PC-3 (cell line): Measurements from ENCODE around the gene TMUB1. TPM values are rescaled to one million over a fixed set of nuclear protein-coding genes. Genes with fewer than 3 reads are reported as not detected.

Experiments
- ATAC-seq: fragments of 200-7000 bp; cut with Tn5 transposase; 2 replicates; pipeline ENCODE4 v1.9.1; 2020; ENCODE audit warnings: mild to moderate bottlenecking, moderate library complexity
- BruUV-seq: library from RNA; stranded (reverse); fragments of 400-500 nt; replicated peaks from 2 replicates; lab custom pipeline; 2021; lab: Mats Ljungman, UMichigan
- CTCF ChIA-PET: fragments of 300-600 bp; sonication (Branson Sonifier 250); formaldehyde crosslinking; loops from one replicate; lab custom pipeline; 2022; ENCODE audit warnings: antibody characterized with exemption; lab: Charles Lee
- POLR2A ChIA-PET: fragments of 300-600 bp; sonication (Branson Sonifier 250); formaldehyde crosslinking; loops from one replicate; lab custom pipeline; 2022; ENCODE audit warnings: antibody characterized with exemption; ENCODE audit not compliant: unreplicated experiment; lab: Charles Lee
- DNase-seq: peaks from one replicate; pipeline ENCODE4 v3.0.0-alpha.2; 2015
- H2AFZ ChIP-seq: fragments of 300-600 bp; sonication (generic); 2 replicates; pipeline ENCODE4 v1.6.0; 2016; ENCODE audit warnings: antibody characterized with exemption, low read length
- H3F3A ChIP-seq: fragments of 300-600 bp; sonication (generic); one replicate; pipeline ENCODE4 v1.6.0; 2017; ENCODE audit warnings: antibody characterized with exemption, low read length, control low read depth, mild to moderate bottlenecking; ENCODE audit not compliant: unreplicated experiment
- H3K27ac ChIP-seq: fragments of 300-600 bp; sonication (generic); 2 replicates; pipeline ENCODE4 v1.5.1; 2016; ENCODE audit warnings: mild to moderate bottlenecking, low read length
- H3K27me3 ChIP-seq: fragments of 300-600 bp; sonication (generic); 2 replicates; pipeline ENCODE4 v1.6.1; 2016; ENCODE audit warnings: low read length, mixed read lengths
- H3K36me3 ChIP-seq: fragments of 300-600 bp; sonication (generic); 2 replicates; pipeline ENCODE4 v1.6.1; 2016; ENCODE audit warnings: low read depth, mixed run types, low read length, mixed read lengths
- H3K4me1 ChIP-seq: fragments of 300-600 bp; sonication (generic); 2 replicates; pipeline ENCODE4 v1.5.1; 2016; ENCODE audit warnings: low read length; ENCODE audit not compliant: insufficient read depth
- H3K4me2 ChIP-seq: fragments of 300-600 bp; sonication (generic); 2 replicates; pipeline ENCODE4 v1.6.0; 2016; ENCODE audit warnings: low read length
- H3K4me3 ChIP-seq: fragments of 300-600 bp; sonication (generic); 2 replicates; pipeline ENCODE4 v1.5.1; 2016; ENCODE audit warnings: mild to moderate bottlenecking, low read length, mixed read lengths
- H3K79me2 ChIP-seq: fragments of 300-600 bp; sonication (generic); 2 replicates; pipeline ENCODE4 v1.6.1; 2017; ENCODE audit warnings: low read length, mixed read lengths
- H3K9ac ChIP-seq: fragments of 300-600 bp; sonication (generic); 2 replicates; pipeline ENCODE4 v1.6.0; 2016; ENCODE audit warnings: mild to moderate bottlenecking, low read length
- H3K9me2 ChIP-seq: fragments of 300-600 bp; sonication (generic); replicated peaks from 2 replicates; pipeline ENCODE4 v1.6.1; 2016; ENCODE audit warnings: mixed run types, low read length, mixed read lengths
- H3K9me3 ChIP-seq: fragments of 300-600 bp; sonication (generic); 2 replicates; pipeline ENCODE4 v1.6.1; 2016; ENCODE audit warnings: low read length, mixed read lengths
- H4K20me1 ChIP-seq: fragments of 300-600 bp; sonication (generic); 2 replicates; pipeline ENCODE4 v1.6.1; 2016; ENCODE audit warnings: low read length, mixed read lengths
- CTCF ChIP-seq: fragments of 300-600 bp; sonication (generic); conservative IDR thresholded peaks from 2 replicates; pipeline ENCODE4 v1.5.1; 2017; ENCODE audit warnings: antibody characterized with exemption, low read depth, mild to moderate bottlenecking, low read length
- EZH2 ChIP-seq: fragments of 300-600 bp; sonication (generic); IDR thresholded peaks from one replicate; pipeline ENCODE4 v1.6.1; 2017; ENCODE audit warnings: antibody characterized with exemption, mild to moderate bottlenecking, low read length; ENCODE audit not compliant: unreplicated experiment
- EZH2phosphoT487 ChIP-seq: fragments of 300-600 bp; sonication (generic); IDR thresholded peaks from 2 replicates; pipeline ENCODE4 v1.6.1; 2018; ENCODE audit warnings: mild to moderate bottlenecking, antibody characterized with exemption, low read length, borderline replicate concordance
- intact Hi-C: fragments of 100-400 bp; cut with micrococcal nuclease; formaldehyde crosslinking; loops from 2 replicates; pipeline ENCODE4 v1.9.0; 2023
- total RNA-seq: library from RNA; depleted of rRNA; stranded (reverse); fragments of >200 nt; gene quantifications from 2 replicates; pipeline ENCODE4 v1.2.3, GENCODE V29; 2014

Gene TMUB1
- total RNA-seq, 1 experiment from 2014 or later = 52.1 TPM

GRCh38 chr7:151123158-151123821, 40.0 kb upstream of the TMUB1 start:
- Histone ChIP-seq H3K4me2 (no peak overlapping the region), H3K79me2 (no peaks in the 10 kb centered on the region), H2AFZ (no peak overlapping the region), H3K4me3 (no peak overlapping the region), H3K27me3 (no peaks in the 10 kb centered on the region), H3K9me3 (no peaks in the 10 kb centered on the region), H3F3A (no peaks in the 10 kb centered on the region), H3K27ac (no peak overlapping the region), H3K4me1 (no peaks in the 10 kb centered on the region), H3K9ac (no peak overlapping the region), H3K36me3 (peaks cover 11% of the 10 kb centered on the region), H4K20me1 (no peaks in the 10 kb centered on the region), H3K9me2 (no peaks in the 10 kb centered on the region)
- POLR2A ChIA-PET = no interaction called here
- BruUV-seq = no TSS peak
- intact Hi-C loops = no loop called here
- ATAC-seq (no peak), DNase-seq (no peak)
- no peak for TF ChIP-seq EZH2phosphoT487
- TF ChIP-seq CTCF = no peak
- TF ChIP-seq EZH2 = no peak
- CTCF ChIA-PET = interaction anchor here (0.7 to 1.4 kb wide), 6 partner anchors 16 to 104 kb away, joined by 3 to 10 read pairs (median 4); partner anchors contain the start of gene ABCF2

- no peaks in the 10 kb centered on the region for H3K27me3 ChIP-seq
- no peaks in the 10 kb centered on the region for H3F3A ChIP-seq
- no peak overlapping the region for H2AFZ ChIP-seq
- intact Hi-C loops = no loop called here
- H3K4me3 ChIP-seq = no peak overlapping the region
- no peak overlapping the region for H3K27ac ChIP-seq
- H3K9me2 ChIP-seq = no peaks in the 10 kb centered on the region
- H3K36me3 ChIP-seq = peaks cover 11% of the 10 kb centered on the region
- ChIA-PET POLR2A (no interaction called here), CTCF (no interaction called here)
- no peaks in the 10 kb centered on the region for H3K4me1 ChIP-seq
- no peak overlapping the region for H3K9ac ChIP-seq
- no peaks in the 10 kb centered on the region for H3K79me2 ChIP-seq
- no peak for ATAC-seq
- no peaks in the 10 kb centered on the region for H3K9me3 ChIP-seq
- no peak for DNase-seq
- BruUV-seq = no TSS peak
- H4K20me1 ChIP-seq = no peaks in the 10 kb centered on the region
- TF ChIP-seq EZH2phosphoT487 = no peak
- TF ChIP-seq CTCF = no peak
- no peak for TF ChIP-seq EZH2
- H3K4me2 ChIP-seq = no peak overlapping the region
Measured at GRCh38 chr7:151122796-151123157, 39.5 kb upstream of the TMUB1 start.

GRCh38 chr7:151122276-151122675, 39.0 kb upstream of the TMUB1 start:
- Histone ChIP-seq H3K9ac (no peak overlapping the region), H3K4me3 (no peak overlapping the region), H4K20me1 (no peaks in the 10 kb centered on the region), H3F3A (no peaks in the 10 kb centered on the region), H3K9me3 (no peaks in the 10 kb centered on the region), H3K4me2 (no peak overlapping the region), H3K27ac (no peak overlapping the region), H3K27me3 (no peaks in the 10 kb centered on the region), H3K79me2 (0 out of 2 replicates have a peak, but pooled peaks cover 2% of the 10 kb centered on the region), H3K36me3 (peaks cover 11% of the 10 kb centered on the region), H3K4me1 (no peaks in the 10 kb centered on the region), H2AFZ (no peak overlapping the region), H3K9me2 (no peaks in the 10 kb centered on the region)
- ATAC-seq (no peak), DNase-seq (no peak)
- TF ChIP-seq EZH2 (no peak), CTCF (no peak)
- BruUV-seq = no TSS peak
- intact Hi-C loops = no loop called here
- ChIA-PET POLR2A (no interaction called here), CTCF (no interaction called here)
